SK-N-SH (cell line): ENCODE results near the gene IRF2BPL.

ENCODE experiments used
- CTCF ChIP-seq: fragments of 200-600 bp; sonication (generic); IDR thresholded peaks from 2 replicates; pipeline ENCODE4 v1.6.1; 2017; ENCODE audit warnings: antibody characterized with exemption, mild to moderate bottlenecking, moderate library complexity
- FOXJ3 ChIP-seq: sonication (generic); formaldehyde crosslinking; IDR thresholded peaks from 2 replicates; pipeline ENCODE4 v1.5.1; 2020; ENCODE audit warnings: mild to moderate bottlenecking, missing genetic modification reagents
- MAX ChIP-seq: IDR thresholded peaks from 2 replicates; pipeline ENCODE4 v1.4.0; 2012; ENCODE audit warnings: low read depth
- MEF2A ChIP-seq: IDR thresholded peaks from 2 replicates; pipeline ENCODE4 v1.4.0; 2012; ENCODE audit warnings: low read depth, borderline replicate concordance
- PBX3 ChIP-seq: IDR thresholded peaks from 2 replicates; pipeline ENCODE4; 2012
- POLR2AphosphoS5 ChIP-seq: IDR thresholded peaks from 2 replicates; pipeline ENCODE4 v1.6.1; 2012; ENCODE audit warnings: low read depth, low read length
- RCOR1 ChIP-seq: fragments of 150-350 bp; IDR thresholded peaks from 2 replicates; pipeline ENCODE4 v1.6.1; 2017; ENCODE audit warnings: antibody characterized with exemption, low read length
- SIN3A ChIP-seq: IDR thresholded peaks from 2 replicates; pipeline ENCODE4 v1.6.1; 2012; ENCODE audit warnings: low read depth, mild to moderate bottlenecking, low read length, moderate library complexity, borderline replicate concordance
- SMC3 ChIP-seq: IDR thresholded peaks from 2 replicates; pipeline ENCODE4 v1.6.1; 2012; ENCODE audit warnings: low read depth, low read length, improper control_type of control experiment
- USF1 ChIP-seq: IDR thresholded peaks from 2 replicates; pipeline ENCODE4 v1.4.0; 2012; ENCODE audit warnings: low read depth, borderline replicate concordance
- YY1 ChIP-seq: IDR thresholded peaks from 2 replicates; pipeline ENCODE4 v1.4.0; 2012; ENCODE audit warnings: low read depth, mild to moderate bottlenecking

- TF ChIP-seq CTCF = no peak
- no peak for TF ChIP-seq YY1
- TF ChIP-seq MEF2A = no peak
- no peak for TF ChIP-seq USF1
- TF ChIP-seq POLR2AphosphoS5 = no peak
- TF ChIP-seq FOXJ3 (CRISPR knock-in tag) = no peak
- no peak for TF ChIP-seq SMC3
- no peak for TF ChIP-seq PBX3
- TF ChIP-seq MAX = no peak
- no peak for TF ChIP-seq RCOR1
- TF ChIP-seq SIN3A = no peak
Measured at GRCh38 chr14:76976240-76977005, 52.1 kb downstream of the IRF2BPL start.
